Measurements from ENCODE around the gene ODC1.
A peak's percentile ranks its signal among the peaks of the same experiment; 100 is the strongest.
"Not testable (repeated sequence)": the region's sequence is repeated elsewhere in the genome, so short reads cannot be mapped to it uniquely, and the experiment has no call there.

Gene ODC1

GRCh38 chr2:10452956-10453904, 5.1 kb upstream of the ODC1 start:
- no peak for DNase-seq (ENCODE audit: low read depth)

DNA sequence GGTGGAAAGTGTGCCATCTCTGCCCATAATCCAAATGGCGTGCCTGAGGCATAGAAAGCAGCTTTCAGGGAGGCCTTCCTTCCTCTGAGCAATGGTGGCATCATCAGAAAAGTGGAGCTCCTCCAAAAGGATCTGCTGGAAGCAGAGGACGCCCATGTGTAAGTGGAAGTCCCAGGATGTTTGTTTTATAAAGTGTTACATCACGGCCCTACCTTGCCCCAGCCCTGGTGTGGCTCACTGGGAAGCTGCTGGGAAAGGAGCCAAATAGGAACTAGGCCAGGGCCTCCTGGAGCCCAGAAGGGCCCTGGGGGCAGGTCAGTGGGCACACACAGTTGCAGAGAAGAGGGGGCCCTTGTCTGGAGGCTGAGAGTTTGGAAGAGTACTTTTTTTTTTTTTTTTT, 4.2 kb upstream of the ODC1 start:
- peak; percentile 56 for DNase-seq (ENCODE audit: low read depth)

GRCh38 chr2:10451819-10452218, 3.7 kb upstream of the ODC1 start:
- DNase-seq (ENCODE audit: low read depth), result no peak

DNA sequence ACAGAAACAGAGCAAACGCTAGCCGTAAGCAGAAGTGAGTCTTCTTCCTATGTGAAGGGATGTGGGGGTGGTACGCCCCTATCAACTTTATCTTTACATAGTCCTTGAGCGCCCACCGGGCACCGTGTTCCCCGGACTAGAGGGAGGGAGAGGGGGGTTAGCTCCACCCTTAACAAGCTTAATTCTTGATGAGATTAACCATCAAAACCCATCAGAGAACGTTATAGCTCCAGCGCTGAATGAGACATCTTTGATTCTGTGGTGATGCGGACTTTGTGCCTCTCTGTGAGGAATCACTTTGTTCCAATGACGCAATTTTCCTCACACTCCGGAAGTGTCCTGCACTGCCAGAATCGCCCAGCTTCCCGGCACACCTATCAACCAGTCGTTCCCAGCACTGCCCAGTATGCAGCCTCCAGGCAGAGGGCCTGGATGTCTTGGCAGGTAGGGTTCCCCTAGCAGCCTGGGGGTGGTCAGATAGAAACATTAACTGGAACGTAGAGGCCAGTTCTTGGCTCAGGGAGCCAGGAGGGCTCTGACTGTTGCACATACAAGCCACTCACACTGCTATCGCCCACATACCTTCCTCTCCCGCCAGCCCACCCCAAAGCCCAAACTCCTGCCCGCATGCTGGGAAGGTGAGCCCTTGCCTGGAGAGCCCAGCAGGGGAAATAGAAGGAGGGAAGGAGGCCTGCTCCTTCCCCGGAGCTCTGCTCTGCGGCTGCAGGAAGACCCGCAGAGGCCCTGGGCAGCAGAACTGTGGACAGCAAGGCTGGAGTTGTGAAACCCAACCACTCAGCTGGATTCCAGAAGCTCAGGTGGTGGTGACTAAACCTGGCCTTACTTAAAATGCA, 1.9 kb upstream of the ODC1 start:
- no peak for DNase-seq (ENCODE audit: low read depth)

- no peak for DNase-seq (ENCODE audit: low read depth)
Measured at GRCh38 chr2:10449486-10449831, 1.3 kb upstream of the ODC1 start.

GRCh38 chr2:10448576-10449485, 704 bp upstream of the ODC1 start:
- DNase-seq (ENCODE audit: low read depth), result no peak

DNA sequence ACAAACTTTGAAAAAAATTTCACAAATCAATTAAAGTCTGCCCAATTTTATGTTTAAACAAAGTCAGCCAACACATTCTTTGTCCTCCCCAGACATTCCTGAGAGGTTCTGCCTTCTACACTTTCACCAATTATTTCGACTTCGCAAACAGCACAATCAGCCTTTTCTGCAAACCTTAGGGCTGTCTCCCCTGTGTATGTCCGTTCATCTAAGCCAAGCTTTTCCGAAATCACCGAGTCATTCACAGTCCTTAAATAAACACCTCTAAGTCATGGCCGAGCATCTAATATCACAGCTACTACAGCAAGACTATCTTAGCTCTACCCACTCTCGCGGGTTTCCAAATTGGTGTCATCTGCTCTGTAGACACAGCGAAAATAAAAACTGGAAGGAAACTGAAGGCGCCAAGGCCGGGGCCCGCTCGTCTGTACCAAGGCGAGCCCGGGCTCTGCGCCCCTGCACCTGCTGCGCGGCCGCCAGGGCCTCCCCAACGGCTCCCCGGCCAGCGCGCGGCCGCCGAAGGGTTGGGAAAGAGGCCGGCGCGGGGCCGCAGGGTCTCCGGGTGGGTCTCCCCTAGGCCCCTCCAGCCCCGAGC, 730 bp downstream of the ODC1 start:
- DNase-seq (ENCODE audit: low read depth), result no peak

GRCh38 chr2:10446631-10447030, 1.5 kb downstream of the ODC1 start:
- no peak for DNase-seq (ENCODE audit: low read depth)

DNA sequence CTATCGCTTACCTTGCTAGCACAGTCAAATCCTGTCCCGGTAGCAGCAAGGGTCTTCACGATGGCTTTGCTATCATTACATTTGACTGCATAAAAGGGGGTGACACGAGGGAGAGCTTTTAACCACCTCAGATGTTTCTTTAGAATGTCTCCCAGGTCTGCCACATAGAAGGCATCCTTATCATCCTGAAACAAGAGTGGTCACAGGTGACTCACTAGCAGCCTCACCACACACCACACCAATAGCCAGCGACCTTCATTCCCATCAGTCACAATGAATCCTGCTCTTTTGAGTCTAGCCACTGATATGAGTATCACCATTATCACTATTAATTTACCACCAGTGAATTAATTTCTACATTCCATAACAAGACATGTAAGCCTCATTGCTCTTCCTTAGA, 3.7 kb downstream of the ODC1 start:
- no peak for DNase-seq (ENCODE audit: low read depth)

DNA sequence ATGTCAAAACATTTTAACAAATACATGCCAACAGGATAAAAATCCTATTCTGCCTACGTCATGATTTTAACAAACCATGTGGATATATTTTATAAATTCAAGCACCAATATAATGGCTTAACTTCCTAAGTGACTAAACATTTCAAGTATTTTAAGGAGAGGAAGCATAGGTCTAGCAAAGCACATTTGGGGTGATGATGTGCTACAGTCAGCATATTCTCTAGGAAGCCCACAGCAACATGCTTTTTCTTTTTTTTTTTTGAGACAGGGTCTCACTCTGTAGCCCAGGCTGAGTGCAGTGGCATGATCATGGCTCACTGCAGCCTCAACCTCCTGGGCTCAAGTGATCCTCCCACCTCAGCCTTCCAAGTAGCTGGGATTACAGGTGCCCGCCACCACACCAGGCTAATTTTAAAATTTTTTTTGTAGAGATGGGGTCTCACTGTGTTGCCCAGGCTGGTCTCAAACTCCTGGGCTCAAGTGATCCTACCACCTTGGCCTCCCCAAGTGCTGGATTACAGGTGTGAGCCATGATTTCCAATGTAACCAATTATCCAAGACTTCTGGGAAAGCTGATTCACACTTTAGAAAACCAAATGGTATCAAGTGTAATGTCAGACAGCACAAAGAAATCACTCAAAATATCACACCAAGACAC, 5.5 kb downstream of the ODC1 start:
- not testable (repeated sequence) for DNase-seq (ENCODE audit: low read depth)

- DNase-seq (ENCODE audit: low read depth), result no peak
Measured at GRCh38 chr2:10441948-10442347, 6.2 kb downstream of the ODC1 start.

GRCh38 chr2:10440736-10441135, 7.4 kb downstream of the ODC1 start:
- DNase-seq (ENCODE audit: low read depth), result no peak

- no peak for DNase-seq (ENCODE audit: low read depth)
Measured at GRCh38 chr2:10439971-10440370, 8.2 kb downstream of the ODC1 start.

DNA sequence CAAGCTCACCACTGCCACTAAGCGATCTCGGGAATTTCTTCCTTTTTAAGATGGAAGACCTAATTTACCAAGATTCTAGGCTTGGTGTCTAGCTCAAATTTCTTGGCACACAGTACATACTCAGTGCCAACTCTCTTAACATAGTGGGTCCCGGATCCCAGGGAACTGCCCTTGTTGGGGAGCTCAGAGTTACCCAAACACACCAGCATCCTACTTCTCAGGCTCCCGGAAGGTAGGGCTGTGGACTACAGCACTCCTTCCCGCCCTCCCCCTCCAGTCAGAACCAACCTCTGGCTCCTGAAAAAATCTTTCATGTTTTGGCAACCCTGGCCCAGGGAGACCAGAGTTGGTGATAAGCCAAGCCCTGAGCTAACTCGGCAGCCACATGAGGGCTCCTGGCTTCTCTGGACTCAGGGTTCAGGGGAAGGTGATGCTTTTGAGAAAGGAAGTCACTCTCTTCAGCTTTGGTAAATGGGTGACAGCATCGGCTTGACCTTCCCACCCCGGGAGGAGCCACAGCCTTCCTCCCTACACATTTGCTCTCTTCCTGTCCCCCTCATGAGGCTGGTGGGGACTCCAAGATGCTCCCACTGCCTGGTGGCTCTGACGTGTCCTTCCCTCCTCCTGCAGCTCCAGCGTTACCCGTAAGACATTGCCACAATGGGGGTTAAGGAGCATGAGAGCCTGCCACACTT, 8.8 kb downstream of the ODC1 start:
- DNase-seq (ENCODE audit: low read depth), result no peak

DNA sequence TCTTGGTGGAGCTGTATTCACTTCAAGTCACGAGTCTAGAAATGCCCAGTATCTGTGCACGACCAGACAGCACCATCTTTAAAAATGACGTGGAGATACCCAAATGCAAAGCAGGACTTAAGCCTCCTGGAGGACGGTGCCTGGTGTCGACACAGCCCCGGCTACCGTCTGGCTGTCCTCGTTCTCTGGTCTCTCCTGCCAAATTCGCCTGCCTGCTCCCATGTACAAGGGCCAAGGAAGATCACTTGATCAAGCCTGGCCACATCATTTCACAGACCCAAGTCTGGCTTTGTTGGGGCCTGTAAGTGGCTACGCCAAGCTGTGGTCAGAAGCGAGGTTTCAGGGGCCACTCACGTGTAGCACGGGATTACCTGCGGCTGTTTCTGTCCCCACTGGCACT, 9.4 kb downstream of the ODC1 start:
- no peak for DNase-seq (ENCODE audit: low read depth)

- DNase-seq (ENCODE audit: low read depth), result no peak
Measured at GRCh38 chr2:10437806-10438205, 10.3 kb downstream of the ODC1 start.

DNA sequence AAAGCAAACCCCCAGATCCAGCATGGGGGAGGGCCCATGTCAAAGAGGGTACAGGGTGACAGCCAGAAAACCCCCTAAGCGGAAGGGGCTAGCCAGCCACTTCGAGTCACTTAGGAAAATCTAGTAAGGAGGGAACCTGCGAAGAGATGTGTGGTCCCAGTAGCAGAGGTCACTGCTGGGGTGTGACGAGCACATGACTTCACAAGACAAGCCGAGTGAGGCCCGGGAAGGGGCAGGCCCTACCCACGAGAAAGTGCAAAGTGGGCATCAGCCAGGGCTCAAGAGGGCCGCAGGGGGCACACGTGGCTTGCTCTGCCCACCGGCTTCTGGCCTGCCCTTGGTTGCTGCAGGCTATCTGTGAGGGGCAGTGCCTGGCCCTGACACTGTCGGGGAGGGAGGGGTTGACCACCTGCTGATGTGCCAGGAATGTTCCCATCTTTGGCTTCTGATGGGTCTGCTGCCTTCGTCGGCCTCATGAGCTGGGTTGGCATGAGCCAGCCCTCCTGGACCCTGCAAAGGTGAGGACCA, 11.5 kb downstream of the ODC1 start:
- no peak for DNase-seq (ENCODE audit: low read depth)

DNA sequence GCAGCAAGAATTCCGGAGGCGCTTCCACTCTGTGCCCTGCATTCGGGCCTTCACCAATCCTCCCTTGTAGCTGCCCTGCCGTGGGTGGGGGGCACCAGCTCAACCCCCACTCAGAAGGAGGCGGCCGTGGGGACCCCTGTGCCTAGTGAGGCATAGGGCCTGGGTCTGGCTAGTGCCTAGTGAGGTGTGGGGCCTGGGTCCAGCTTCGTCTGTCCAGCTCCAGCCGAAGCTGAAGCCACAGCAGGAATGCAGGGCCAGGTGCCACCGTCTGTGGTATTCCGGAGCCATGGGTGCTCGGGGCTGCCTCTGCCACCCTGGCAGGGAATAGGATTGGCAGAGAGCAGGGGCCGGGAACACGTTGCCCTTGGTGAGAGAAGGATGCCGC, 12.3 kb downstream of the ODC1 start:
- DNase-seq (ENCODE audit: low read depth), result no peak

DNA sequence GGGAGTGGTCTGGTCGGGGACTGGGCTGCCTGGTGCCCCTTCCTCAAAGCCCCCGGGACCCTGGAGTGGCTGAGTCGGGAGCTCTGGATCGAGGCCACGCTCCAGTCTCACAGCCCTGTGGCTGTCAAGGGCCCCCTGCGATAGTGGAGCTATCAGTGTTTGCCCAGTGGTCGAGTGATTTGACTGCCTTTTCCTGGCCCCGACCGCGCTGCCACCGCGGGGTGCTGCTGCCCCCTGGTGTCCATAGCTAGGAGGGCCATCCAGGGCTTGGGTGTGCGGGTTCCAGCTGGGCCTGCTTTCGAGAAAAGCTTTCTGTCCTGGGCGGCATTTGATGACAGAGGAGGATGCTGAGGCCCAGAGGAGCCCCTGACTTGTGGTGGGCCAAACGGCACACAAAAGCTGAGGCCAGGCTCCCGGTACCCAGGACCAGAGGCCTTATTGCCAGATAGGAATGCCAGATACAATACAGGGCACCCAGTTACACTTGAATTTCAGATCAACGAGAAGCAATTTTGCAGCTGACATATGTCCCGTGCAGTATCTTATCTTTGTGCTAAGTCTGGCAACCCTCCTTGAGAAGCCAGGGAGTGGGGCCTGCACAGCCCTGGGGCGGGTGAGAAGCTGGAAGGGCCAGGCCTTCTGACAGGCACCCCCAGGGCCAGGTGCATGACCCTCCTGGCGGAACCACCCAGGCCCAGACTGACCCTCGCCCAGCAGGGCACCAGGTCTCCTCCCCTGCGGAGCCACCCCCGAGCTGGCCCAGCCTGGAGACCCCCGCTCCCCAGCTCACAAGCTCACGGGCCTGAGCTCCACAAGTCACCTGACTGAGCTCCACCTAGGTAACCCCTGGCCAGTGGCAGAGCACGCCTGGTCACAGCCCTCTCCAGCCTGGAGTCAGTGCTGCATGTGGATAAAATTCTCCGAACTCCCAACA, 13.0 kb downstream of the ODC1 start:
- no peak for DNase-seq (ENCODE audit: low read depth)
